GM08714 (cell line): Measurements from ENCODE around the gene ZCCHC7.

Source experiments
- H3K4me3 ChIP-seq: fragments of 200-500 bp; sonication (Bioruptor generic); 2 replicates; pipeline ENCODE4 v1.5.1; 2014; ENCODE audit warnings: mild to moderate bottlenecking, low read length, inconsistent platforms
- ZNF274 ChIP-seq: IDR thresholded peaks from 2 replicates; pipeline ENCODE4 v1.6.1; 2012; ENCODE audit warnings: mild to moderate bottlenecking, low read depth, low read length

ZCCHC7 gene

DNA sequence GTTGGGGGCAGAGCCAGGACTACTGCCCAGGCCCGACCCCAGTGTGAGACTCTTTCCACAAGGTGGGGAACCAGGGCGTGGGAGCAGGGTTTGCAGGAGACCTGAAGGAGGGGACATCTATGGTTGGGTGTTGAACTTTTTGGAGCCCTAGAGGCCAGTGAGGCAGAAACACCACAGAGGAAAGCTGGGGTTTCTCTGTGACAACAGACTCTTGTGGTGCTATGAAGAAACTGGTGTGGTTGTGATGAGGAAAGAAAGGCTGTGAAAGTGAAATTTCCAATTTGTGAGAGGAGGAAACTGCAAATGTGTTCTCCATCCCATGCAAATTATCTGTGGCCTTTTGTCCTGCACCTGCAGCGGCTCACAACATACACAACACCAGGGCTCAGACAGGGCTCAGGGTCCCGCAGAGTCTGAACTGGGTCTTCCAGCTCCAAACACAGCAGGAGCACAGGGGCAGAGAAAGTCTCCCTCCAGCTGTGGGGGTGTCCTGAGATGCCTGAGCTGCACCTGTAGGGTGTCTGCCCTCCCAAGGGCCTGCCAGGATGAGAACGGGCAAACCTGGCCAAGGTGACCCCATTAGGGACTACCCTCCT, 250.7 kb downstream of the ZCCHC7 start:
- no peak overlapping the region; the same call in 1 of the 2 replicates for H3K4me3 ChIP-seq

DNA sequence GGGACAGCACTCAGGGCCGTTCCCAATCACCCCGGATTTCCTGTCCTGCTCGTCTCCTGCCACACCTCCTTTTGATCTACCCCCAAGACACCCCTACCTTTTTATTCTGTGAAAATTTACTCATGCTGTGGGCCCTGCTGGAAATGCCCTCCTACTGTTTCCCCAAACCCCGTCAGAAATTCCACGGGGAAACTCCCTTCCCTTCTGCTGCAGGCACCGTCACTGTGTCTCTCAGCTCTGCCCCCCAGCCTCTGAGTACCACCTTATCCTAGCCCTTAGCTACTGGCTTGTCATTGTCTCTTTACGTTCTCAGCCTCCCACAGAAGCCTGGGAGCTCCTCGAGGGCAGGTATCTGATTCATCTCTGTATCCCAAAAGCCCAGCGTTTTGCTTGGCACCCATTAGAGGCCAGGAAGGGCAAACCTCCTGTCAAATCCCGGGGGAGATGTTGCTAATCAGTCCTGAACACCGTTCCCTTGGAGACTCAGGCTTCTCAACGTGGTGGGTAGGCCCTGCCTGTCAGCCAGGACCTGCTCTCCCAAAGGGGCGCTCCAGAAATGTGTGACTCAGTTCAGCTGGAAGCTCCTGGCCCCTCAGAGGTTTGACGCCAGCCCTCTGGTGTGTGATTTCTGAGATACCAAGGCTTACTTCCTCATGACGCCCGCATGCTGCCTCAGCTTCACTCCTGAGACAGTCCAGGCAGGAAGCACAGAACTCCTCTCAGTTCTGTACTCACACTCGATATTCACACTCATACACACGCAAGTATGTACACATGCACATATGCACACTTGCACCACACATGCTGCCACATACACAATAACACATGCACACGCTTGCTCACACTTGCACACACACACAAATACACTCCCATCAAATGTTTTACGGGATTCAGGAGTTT, 251.4 kb downstream of the ZCCHC7 start:
- no peak for TF ChIP-seq ZNF274
- no peak overlapping the region for H3K4me3 ChIP-seq

More for the DNA sequence above, 250.7 kb downstream of the ZCCHC7 start:
- TF ChIP-seq ZNF274 = no peak

DNA sequence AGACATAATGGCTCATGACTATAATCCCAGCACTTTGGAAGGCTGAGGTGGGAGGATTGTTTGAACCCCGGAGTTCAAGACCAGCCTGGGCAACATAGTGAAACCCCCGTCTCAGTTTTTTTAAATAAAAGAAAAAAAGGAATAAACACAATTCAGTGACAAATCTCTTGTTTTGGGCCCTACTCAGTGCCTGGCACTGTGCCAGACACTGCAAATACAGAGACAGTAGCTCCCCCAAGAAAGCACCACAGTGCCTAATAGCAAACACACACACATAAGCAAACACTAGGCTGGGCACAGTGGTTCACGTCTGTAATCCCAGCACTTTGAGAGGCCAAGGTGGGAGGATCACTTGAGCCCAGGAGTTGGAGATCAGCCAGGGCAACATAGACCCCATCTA, 252.5 kb downstream of the ZCCHC7 start:
- TF ChIP-seq ZNF274 = no peak
- H3K4me3 ChIP-seq = no peak overlapping the region

DNA sequence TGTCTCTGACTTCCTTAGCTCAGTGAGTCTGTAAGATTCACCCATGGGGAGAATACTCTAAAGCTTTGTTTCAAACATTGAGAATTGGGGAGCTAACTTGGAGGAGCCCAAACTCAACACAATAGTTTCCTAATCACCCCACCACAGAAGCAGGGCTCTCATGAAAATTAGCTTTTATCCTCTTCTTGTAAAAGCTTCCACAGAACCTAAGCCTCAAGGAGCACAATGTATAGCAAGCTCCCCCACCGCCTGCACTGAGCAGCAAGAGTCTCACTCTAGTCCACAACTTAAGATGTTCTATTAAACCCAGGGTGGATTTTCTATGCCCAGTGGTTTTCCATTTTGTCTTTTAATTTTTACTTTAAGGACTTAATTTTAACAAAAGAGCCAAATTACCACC, 253.2 kb downstream of the ZCCHC7 start:
- no peak for TF ChIP-seq ZNF274
- H3K4me3 ChIP-seq = no peak overlapping the region

DNA sequence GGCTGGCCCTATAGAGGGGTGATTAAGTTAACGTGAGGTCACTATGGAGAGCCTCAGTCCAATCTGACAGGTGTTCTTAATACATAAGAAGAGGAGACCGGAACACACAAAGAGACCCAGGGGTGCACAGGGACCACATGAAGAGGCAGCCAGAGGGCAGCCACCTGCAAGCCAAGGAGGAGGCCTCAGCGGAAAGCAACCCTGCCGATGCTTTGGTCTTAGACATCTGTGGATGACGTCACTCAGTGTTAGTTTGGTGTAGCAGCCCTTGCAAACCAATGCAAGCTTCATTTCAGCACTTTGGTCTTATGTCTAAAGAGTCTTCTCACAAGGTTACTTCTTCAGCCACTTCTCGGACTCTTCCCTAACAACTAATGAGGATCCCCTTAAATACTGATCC, 254.5 kb downstream of the ZCCHC7 start:
- no peak for TF ChIP-seq ZNF274
- H3K4me3 ChIP-seq = no peak overlapping the region

DNA sequence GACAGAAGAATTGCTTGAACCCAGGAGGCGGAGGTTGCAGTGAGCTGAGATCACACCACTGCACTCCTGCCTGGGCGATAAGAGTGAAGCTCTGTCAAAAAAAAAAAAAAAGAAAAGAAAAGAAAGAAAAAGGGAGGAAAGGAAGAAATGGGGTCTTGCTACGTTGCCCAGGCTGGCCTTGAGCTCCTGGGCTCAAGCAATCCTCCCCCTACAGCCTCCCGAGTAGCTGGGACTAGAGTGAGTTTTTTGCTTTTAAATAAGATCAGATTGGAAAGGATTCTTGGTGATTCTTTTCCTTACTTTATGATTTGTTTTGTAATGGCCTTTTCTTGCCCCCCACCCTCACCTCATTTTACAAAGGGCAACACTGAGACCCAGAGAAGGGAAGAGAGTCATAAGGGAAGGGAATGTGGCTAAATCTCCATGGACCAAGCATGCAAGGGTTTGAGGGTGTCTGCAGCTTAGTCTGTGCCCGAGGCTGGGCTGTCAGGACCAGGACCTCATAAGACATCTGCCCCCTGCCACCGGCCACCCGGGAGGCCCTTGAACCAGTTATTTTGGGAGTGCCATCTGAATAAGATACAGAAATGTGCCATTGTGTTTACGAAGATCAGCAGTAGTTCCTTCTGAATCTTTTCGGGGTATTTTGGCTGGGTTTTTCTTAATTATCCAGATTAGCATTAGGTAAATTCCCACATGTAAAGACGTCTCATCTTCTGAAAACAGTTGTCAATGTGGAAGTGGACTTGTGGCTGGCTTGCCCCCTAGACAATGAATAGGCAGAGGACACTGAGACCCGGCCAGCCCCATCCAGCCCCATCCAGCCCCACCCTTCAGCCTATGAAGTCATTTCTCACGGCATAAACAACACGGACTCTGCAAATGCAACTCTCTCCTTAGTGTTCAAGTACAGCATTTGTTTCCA, 257.6 kb downstream of the ZCCHC7 start:
- no peak overlapping the region for H3K4me3 ChIP-seq
- TF ChIP-seq ZNF274 = no peak

DNA sequence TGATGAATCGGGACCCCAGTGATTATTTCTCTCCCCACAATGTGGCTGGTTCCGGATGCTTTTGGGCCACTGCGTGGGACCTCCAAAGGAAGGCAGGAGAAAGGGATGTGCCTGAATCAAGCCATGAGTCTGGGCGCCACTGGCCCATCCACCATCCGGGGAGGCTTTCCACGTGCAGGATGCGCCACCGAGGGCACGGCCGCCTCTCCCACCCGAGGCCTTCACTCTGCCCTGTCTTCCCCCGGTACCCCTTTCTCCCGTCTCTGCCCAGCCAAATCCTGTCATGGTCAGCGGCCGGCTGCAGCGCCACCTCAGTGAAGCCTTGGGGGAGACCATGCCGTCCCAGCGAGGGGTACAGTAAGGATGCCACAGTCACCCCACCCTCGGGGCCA, 258.2 kb downstream of the ZCCHC7 start:
- H3K4me3 ChIP-seq = no peak overlapping the region
- no peak for TF ChIP-seq ZNF274

DNA sequence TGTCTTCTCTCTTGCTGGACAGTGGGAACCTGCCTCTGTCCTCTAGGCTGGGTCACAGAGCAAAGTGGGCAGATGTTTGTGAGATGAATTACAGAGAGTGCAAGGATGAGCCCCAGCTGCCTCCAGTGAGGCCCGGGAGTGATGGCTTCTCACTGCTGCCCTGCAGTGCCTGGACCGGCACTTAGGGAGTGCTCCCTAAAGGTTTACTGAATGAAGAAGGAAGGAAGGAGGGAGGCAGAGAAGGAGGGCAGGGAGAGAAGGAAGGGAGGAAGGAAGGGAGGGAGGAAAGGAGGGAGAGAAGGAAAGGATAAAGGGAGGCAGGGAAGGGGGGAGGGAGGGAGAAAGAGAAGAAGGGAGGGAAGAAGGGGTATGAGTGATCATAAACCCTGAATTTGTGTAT, 259.5 kb downstream of the ZCCHC7 start:
- TF ChIP-seq ZNF274 = no peak
- H3K4me3 ChIP-seq = no peak overlapping the region

DNA sequence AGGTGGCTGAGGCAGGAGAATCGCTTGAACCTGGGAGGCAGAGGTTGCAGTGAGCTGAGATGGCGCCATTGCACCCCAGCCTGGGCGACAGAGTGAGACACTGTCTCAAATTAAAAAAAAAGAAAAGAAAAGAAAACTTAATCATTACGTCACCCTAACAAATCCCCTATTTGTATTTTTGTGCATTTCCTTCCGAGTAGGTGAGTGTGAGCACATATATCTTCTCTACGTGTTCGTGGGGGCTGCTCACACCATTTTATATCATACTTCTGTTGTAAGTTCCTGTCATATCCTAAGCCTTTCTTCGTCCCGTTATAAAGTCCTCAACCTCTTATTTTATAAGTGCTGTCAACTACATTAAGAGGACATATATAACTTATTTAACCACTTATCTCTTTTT, 260.2 kb downstream of the ZCCHC7 start:
- no peak for TF ChIP-seq ZNF274
- no peak overlapping the region for H3K4me3 ChIP-seq

DNA sequence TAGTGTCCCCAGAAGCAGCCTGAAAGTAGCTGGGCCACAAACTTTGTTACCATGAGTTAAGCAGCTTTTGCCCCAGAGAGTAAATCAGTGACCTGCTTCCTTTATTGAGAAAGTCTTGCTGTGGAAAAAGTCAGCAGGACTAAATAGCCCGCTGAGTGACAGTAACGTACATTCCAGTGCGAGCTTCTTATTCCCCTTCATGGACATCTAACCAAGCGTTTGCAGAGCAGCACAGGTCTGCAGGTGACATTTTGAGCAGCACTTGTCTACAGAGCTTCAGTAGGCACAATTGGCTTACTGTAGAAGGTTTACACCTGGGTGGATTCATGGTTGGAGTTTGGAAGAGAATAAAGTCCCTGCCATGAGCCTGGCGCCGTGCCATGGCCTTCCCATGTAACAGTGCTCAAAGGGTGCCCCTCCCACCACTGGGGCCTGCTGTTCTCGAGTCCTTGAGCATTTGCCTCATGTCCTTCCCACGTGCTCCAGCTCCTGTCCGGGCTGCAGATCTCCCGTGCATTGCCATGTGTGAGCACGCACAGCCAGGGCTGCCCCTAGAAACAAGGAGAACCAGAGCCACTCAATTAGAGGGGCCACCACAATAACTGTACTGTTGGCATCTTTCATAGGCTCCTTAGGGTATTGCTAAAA, 260.8 kb downstream of the ZCCHC7 start:
- H3K4me3 ChIP-seq = no peak overlapping the region
- TF ChIP-seq ZNF274 = no peak

DNA sequence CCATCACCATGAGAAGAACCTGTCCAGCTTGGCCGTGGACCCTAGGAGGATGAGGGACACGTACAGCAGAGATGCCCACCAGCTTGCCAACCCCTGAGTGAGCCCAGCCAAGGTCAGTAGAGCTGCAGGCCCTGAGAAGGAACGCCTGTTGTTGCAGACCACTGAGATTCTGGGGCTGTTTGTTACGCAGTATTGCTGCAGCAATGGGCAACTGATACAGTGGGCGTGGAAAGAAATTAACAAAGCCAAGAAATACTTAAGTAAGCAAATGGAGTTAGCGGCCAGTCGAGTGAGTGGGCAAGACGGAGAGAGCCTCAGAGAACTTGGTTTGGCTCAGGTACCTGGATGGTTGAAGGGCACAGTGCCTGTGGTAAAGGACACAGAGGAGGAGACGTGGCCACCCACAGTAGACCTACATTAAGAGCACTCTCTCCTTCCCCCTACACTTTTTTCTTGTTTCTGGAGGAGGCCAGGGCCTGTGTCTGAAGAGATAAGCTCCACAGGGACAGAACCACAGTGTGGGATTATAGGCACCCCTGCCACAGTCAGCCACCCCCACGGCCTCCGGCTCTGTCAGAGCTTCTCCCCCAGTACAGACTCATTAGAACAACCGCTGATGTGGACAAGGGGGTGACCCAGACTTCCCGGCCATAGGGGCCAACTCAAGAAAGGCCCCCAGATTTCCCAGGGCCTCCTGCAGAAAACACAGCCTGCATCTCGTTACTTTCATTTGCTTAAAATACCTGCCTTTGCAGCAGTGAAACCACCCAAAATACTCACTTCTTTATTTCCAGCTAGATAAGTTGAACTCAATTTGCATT, 262.0 kb downstream of the ZCCHC7 start:
- peak overlapping the region; percentile 2; the same call in 1 of the 2 replicates for H3K4me3 ChIP-seq
- TF ChIP-seq ZNF274 = no peak

DNA sequence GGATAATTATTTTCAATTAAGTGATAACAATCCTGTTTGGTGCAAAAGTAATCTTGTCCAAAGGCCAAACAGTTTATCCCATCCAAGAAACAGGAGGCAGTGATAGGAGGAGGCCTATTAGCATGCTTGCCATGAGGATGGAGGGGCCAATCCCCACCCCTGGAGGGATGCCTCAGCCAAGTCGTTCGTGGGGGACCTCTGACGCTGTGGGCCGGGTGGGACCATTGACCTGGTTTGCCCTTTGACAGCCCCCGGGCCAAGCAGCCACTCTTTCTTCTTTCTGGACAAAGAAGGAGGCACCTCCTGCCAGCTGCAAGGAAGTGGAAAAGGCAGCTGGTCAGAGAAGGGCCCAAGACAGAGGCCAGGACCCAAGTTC, 262.6 kb downstream of the ZCCHC7 start:
- TF ChIP-seq ZNF274 = no peak
- peak overlapping the region; percentile 3; the same call in 1 of the 2 replicates for H3K4me3 ChIP-seq

DNA sequence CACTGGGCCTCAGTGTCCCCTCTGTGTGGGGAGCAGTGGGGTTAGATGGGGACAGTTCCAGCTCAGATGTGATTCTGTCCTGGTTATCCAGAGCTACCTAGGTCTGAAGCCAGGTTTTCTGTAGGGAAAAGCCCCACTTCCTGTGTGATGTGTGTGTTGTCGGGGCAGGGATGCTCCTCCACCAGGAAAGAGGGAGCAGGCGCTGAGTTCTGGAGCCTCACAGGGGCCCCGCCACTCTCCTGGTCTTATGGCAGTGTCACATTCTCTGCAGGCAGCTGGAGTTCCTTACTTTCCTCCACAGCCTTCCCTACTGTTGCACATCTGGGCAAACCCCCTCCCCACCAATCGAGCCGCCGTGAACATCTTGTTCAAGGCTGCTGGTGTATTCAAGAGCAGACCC, 263.0 kb downstream of the ZCCHC7 start:
- TF ChIP-seq ZNF274 = no peak
- H3K4me3 ChIP-seq = no peak overlapping the region
